Natural killer cell (primary cell): ENCODE data around the gene CAVIN4. TPM values are rescaled to one million over a fixed set of nuclear protein-coding genes. Genes with fewer than 3 reads are reported as not detected.

Source experiments
- ATAC-seq, 3 donors: fragments of 150-1000 bp in 2 of 3; fragments of 200-7000 bp in 1 of 3; cut with Tn5 transposase; 1 replicate in 1 of 3; 2 replicates in 2 of 3; pipeline ENCODE4 v1.10.0; 2021; ENCODE audit warnings: mild to moderate bottlenecking in 2 of 3, moderate library complexity in 2 of 3
- DNase-seq, 2 donors: peaks; one replicate each; pipeline versions ENCODE4 v3.0.0 to v3.0.0-alpha.2; 2013 to 2021; ENCODE audit warnings: mixed read lengths in 1 of 2
- H3K27ac ChIP-seq: one replicate; pipeline ENCODE4 v1.5.1; 2013; ENCODE audit warnings: mild to moderate bottlenecking, low read length
- H3K27me3 ChIP-seq: one replicate; pipeline ENCODE4 v1.6.1; 2013; ENCODE audit warnings: low read length; ENCODE audit not compliant: control insufficient read depth, insufficient read depth
- H3K36me3 ChIP-seq: one replicate; pipeline ENCODE4 v1.6.1; 2013; ENCODE audit warnings: low read length; ENCODE audit not compliant: control insufficient read depth, insufficient read depth
- H3K4me1 ChIP-seq: one replicate; pipeline ENCODE4 v1.6.1; 2013; ENCODE audit warnings: low read length; ENCODE audit not compliant: control insufficient read depth, insufficient read depth
- H3K4me3 ChIP-seq: one replicate; pipeline ENCODE4 v1.5.1; 2013; ENCODE audit warnings: low read length
- H3K9me3 ChIP-seq: one replicate; pipeline ENCODE4 v1.6.1; 2013; ENCODE audit warnings: low read length; ENCODE audit not compliant: control insufficient read depth, insufficient read depth
- H3K27ac Mint-ChIP-seq, 2 donors: one replicate each; pipeline ENCODE4 v1.8.0; 2022; ENCODE audit warnings: mild to moderate bottlenecking in 2 of 2, mixed read lengths in 2 of 2, moderate library complexity in 1 of 2
- H3K27me3 Mint-ChIP-seq, 2 donors: one replicate each; pipeline ENCODE4 v1.8.0; 2022; ENCODE audit warnings: low read depth in 2 of 2, mixed read lengths in 2 of 2
- H3K36me3 Mint-ChIP-seq: one replicate; pipeline ENCODE4 v1.8.0; 2022; ENCODE audit warnings: mixed read lengths
- H3K4me1 Mint-ChIP-seq, 2 donors: one replicate each; pipeline ENCODE4 v1.8.0; 2022; ENCODE audit warnings: mixed read lengths in 2 of 2
- H3K4me3 Mint-ChIP-seq: one replicate; pipeline ENCODE4 v1.8.0; 2022; ENCODE audit warnings: mild to moderate bottlenecking, moderate library complexity, mixed read lengths
- H3K9me3 Mint-ChIP-seq, 2 donors: one replicate each; pipeline ENCODE4 v1.8.0; 2022; ENCODE audit warnings: mixed read lengths in 2 of 2
- WGBS: methylation state at CpG from one replicate; pipeline ENCODE4 v1.1.7; 2013; ENCODE audit warnings: missing lambda C conversion rate; ENCODE audit not compliant: insufficient coverage; 5-methylcytosine and 5-hydroxymethylcytosine counted together
- intact Hi-C: fragments of 100-400 bp; cut with micrococcal nuclease; formaldehyde crosslinking; loops from one replicate; pipeline ENCODE4 v1.14.2; 2022
- total RNA-seq, 4 donors: library from RNA; stranded (reverse); fragments of 120-200 nt in 1 of 4; gene quantifications; one replicate each; pipeline versions ENCODE4 v1.2.3 to v1.2.4, GENCODE V29; 2013 to 2022
- TF ChIP-seq, protein P1 (sequence below): fragments of 200-600 bp; IDR thresholded peaks from one replicate; pipeline ENCODE4 v1.8.0; 2022; ENCODE audit warnings: antibody characterized with exemption

Gene CAVIN4
- total RNA-seq, 3 donors from 2014 or later (not counting 1 experiment from before 2014, with no cell fraction given) = 0.21 to 0.63 (median 0.41) TPM

- 55% methylated on average over 2 of the region's 4 CpGs for WGBS
- TF ChIP-seq, protein P1, sequence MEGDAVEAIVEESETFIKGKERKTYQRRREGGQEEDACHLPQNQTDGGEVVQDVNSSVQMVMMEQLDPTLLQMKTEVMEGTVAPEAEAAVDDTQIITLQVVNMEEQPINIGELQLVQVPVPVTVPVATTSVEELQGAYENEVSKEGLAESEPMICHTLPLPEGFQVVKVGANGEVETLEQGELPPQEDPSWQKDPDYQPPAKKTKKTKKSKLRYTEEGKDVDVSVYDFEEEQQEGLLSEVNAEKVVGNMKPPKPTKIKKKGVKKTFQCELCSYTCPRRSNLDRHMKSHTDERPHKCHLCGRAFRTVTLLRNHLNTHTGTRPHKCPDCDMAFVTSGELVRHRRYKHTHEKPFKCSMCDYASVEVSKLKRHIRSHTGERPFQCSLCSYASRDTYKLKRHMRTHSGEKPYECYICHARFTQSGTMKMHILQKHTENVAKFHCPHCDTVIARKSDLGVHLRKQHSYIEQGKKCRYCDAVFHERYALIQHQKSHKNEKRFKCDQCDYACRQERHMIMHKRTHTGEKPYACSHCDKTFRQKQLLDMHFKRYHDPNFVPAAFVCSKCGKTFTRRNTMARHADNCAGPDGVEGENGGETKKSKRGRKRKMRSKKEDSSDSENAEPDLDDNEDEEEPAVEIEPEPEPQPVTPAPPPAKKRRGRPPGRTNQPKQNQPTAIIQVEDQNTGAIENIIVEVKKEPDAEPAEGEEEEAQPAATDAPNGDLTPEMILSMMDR = no peak
- intact Hi-C loops = no loop called here
These were observed 3.8 kb downstream of the CAVIN4 start for GRCh38 chr9:100581661-100582060.

GRCh38 chr9:100583014-100583802 lies 5.3 kb downstream of the CAVIN4 start:
- no peak overlapping the region for H3K4me3 ChIP-seq
- no peaks in the 10 kb centered on the region for H3K9me3 ChIP-seq
- WGBS = 96% methylated on average over 5 of the region's 5 CpGs
- TF ChIP-seq, protein P1 = no peak
- Mint-ChIP-seq H3K36me3 (no peaks in the 10 kb centered on the region), H3K9me3 (no peaks in the 10 kb centered on the region), H3K27me3 (peaks cover 0 to 5% of the 10 kb centered on the region in 2 donors), H3K4me1 (no peaks in the 10 kb centered on the region), H3K27ac (no peak overlapping the region), H3K4me3 (no peak overlapping the region)
- H3K4me1 ChIP-seq = no peaks in the 10 kb centered on the region
- no peaks in the 10 kb centered on the region for H3K27me3 ChIP-seq
- intact Hi-C loops = no loop called here
- DNase-seq (no peak), ATAC-seq (no peak)
- H3K27ac ChIP-seq = no peak overlapping the region
- no peaks in the 10 kb centered on the region for H3K36me3 ChIP-seq

More at GRCh38 chr9:100581661-100582060, 3.8 kb downstream of the CAVIN4 start:
- no peak for ATAC-seq
- no peak overlapping the region for H3K4me3 ChIP-seq
- Mint-ChIP-seq H3K36me3 (no peaks in the 10 kb centered on the region), H3K9me3 (no peaks in the 10 kb centered on the region), H3K27ac (no peak overlapping the region), H3K27me3 (peaks cover 0 to 5% of the 10 kb centered on the region in 2 donors), H3K4me1 (no peaks in the 10 kb centered on the region), H3K4me3 (no peak overlapping the region)
- no peak overlapping the region for H3K27ac ChIP-seq
- no peak for DNase-seq
- H3K27me3 ChIP-seq = no peaks in the 10 kb centered on the region
- no peaks in the 10 kb centered on the region for H3K36me3 ChIP-seq
- H3K4me1 ChIP-seq = no peaks in the 10 kb centered on the region
- H3K9me3 ChIP-seq = no peaks in the 10 kb centered on the region

- no peaks in the 10 kb centered on the region for H3K36me3 Mint-ChIP-seq
- TF ChIP-seq, protein P1 = no peak
- Histone ChIP-seq H3K36me3 (no peaks in the 10 kb centered on the region), H3K27me3 (no peaks in the 10 kb centered on the region), H3K27ac (no peak overlapping the region), H3K4me3 (no peak overlapping the region), H3K4me1 (no peaks in the 10 kb centered on the region), H3K9me3 (no peaks in the 10 kb centered on the region)
- no peak overlapping the region for H3K27ac Mint-ChIP-seq
- no peak overlapping the region for H3K4me3 Mint-ChIP-seq
- WGBS = 93% methylated on average over 4 of the region's 4 CpGs
- DNase-seq (no peak), ATAC-seq (no peak)
- H3K4me1 Mint-ChIP-seq = no peaks in the 10 kb centered on the region
- H3K27me3 Mint-ChIP-seq = peaks cover 0 to 5% of the 10 kb centered on the region in 2 donors
- H3K9me3 Mint-ChIP-seq = no peaks in the 10 kb centered on the region
- intact Hi-C loops = no loop called here
These were observed 7.1 kb downstream of the CAVIN4 start for GRCh38 chr9:100584951-100585350.
